BLaER1 (cell line): ENCODE measurements around the gene IL15.

ENCODE experiments used
- H3K27ac ChIP-seq: shearing (Covaris generic); formaldehyde crosslinking; 2 replicates; pipeline ENCODE4 v1.8.1; 2022
- H3K27me3 ChIP-seq: shearing (Covaris generic); formaldehyde crosslinking; 2 replicates; pipeline ENCODE4 v1.8.1; 2022
- H3K36me3 ChIP-seq: shearing (Covaris generic); formaldehyde crosslinking; 2 replicates; pipeline ENCODE4 v1.8.1; 2022
- H3K4me1 ChIP-seq: shearing (Covaris generic); formaldehyde crosslinking; 2 replicates; pipeline ENCODE4 v1.8.1; 2022
- H3K4me2 ChIP-seq: shearing (Covaris generic); formaldehyde crosslinking; 2 replicates; pipeline ENCODE4 v1.8.1; 2022
- H3K4me3 ChIP-seq: shearing (Covaris generic); formaldehyde crosslinking; 2 replicates; pipeline ENCODE4 v1.8.1; 2022
- H3K9ac ChIP-seq: shearing (Covaris generic); formaldehyde crosslinking; 2 replicates; pipeline ENCODE4 v1.8.1; 2022
- H3K9me3 ChIP-seq: shearing (Covaris generic); formaldehyde crosslinking; 2 replicates; pipeline ENCODE4 v1.8.1; 2022
- H4K20me1 ChIP-seq: shearing (Covaris generic); formaldehyde crosslinking; 2 replicates; pipeline ENCODE4 v1.8.1; 2022
- Cebpa-rat ChIP-seq: shearing (Covaris generic); IDR thresholded peaks from 2 replicates; pipeline ENCODE4 v1.8.1; 2022

The IL15 gene

GRCh38 chr4:141692081-141692480, 55.7 kb downstream of the IL15 start:
- no peaks in the 10 kb centered on the region for H4K20me1 ChIP-seq
- TF ChIP-seq Cebpa-rat = no peak
- no peak overlapping the region for H3K4me2 ChIP-seq
- H3K27ac ChIP-seq = no peak overlapping the region
- no peaks in the 10 kb centered on the region for H3K27me3 ChIP-seq
- H3K4me1 ChIP-seq = no peaks in the 10 kb centered on the region
- no peak overlapping the region for H3K9ac ChIP-seq
- H3K9me3 ChIP-seq = 0 out of 2 replicates have a peak, but pooled peaks cover 4% of the 10 kb centered on the region
- H3K4me3 ChIP-seq = no peak overlapping the region
- no peaks in the 10 kb centered on the region for H3K36me3 ChIP-seq

- Histone ChIP-seq H3K36me3 (no peaks in the 10 kb centered on the region), H3K4me3 (no peak overlapping the region), H3K4me2 (no peak overlapping the region), H4K20me1 (no peaks in the 10 kb centered on the region), H3K4me1 (no peaks in the 10 kb centered on the region), H3K9me3 (no peaks in the 10 kb centered on the region), H3K27me3 (no peaks in the 10 kb centered on the region), H3K9ac (no peak overlapping the region), H3K27ac (no peak overlapping the region)
- no peak for TF ChIP-seq Cebpa-rat
Measured at GRCh38 chr4:141697116-141697515, 60.7 kb downstream of the IL15 start.

- Histone ChIP-seq H3K4me1 (no peaks in the 10 kb centered on the region), H4K20me1 (no peaks in the 10 kb centered on the region), H3K27ac (no peak overlapping the region), H3K4me2 (no peak overlapping the region), H3K27me3 (no peaks in the 10 kb centered on the region), H3K9ac (no peak overlapping the region), H3K36me3 (no peaks in the 10 kb centered on the region), H3K4me3 (no peak overlapping the region), H3K9me3 (peaks cover 11% of the 10 kb centered on the region)
- no peak for TF ChIP-seq Cebpa-rat
Measured at GRCh38 chr4:141702472-141703182, 66.2 kb downstream of the IL15 start.

GRCh38 chr4:141703497-141703896, 67.1 kb downstream of the IL15 start:
- Histone ChIP-seq H4K20me1 (no peaks in the 10 kb centered on the region), H3K9me3 (peaks cover 17% of the 10 kb centered on the region), H3K4me2 (no peak overlapping the region), H3K9ac (no peak overlapping the region), H3K27me3 (no peaks in the 10 kb centered on the region), H3K27ac (no peak overlapping the region), H3K36me3 (no peaks in the 10 kb centered on the region), H3K4me1 (no peaks in the 10 kb centered on the region), H3K4me3 (no peak overlapping the region)
- TF ChIP-seq Cebpa-rat = no peak

- Histone ChIP-seq H3K4me2 (no peak overlapping the region), H3K36me3 (no peaks in the 10 kb centered on the region), H3K4me1 (no peaks in the 10 kb centered on the region), H3K27ac (no peak overlapping the region), H3K9ac (no peak overlapping the region), H3K4me3 (no peak overlapping the region), H3K27me3 (no peaks in the 10 kb centered on the region), H4K20me1 (no peaks in the 10 kb centered on the region), H3K9me3 (peaks cover 17% of the 10 kb centered on the region)
- no peak for TF ChIP-seq Cebpa-rat
Measured at GRCh38 chr4:141705048-141705746, 68.8 kb downstream of the IL15 start.

- H4K20me1 ChIP-seq = no peaks in the 10 kb centered on the region
- no peaks in the 10 kb centered on the region for H3K36me3 ChIP-seq
- H3K27ac ChIP-seq = no peak overlapping the region
- H3K9me3 ChIP-seq = peaks cover 17% of the 10 kb centered on the region
- TF ChIP-seq Cebpa-rat = no peak
- H3K4me2 ChIP-seq = no peak overlapping the region
- H3K27me3 ChIP-seq = no peaks in the 10 kb centered on the region
- H3K4me1 ChIP-seq = no peaks in the 10 kb centered on the region
- H3K9ac ChIP-seq = no peak overlapping the region
- H3K4me3 ChIP-seq = no peak overlapping the region
Measured at GRCh38 chr4:141705747-141706377, 69.5 kb downstream of the IL15 start.

- no peak overlapping the region for H3K27ac ChIP-seq
- no peak overlapping the region for H3K4me2 ChIP-seq
- no peak overlapping the region for H3K9ac ChIP-seq
- TF ChIP-seq Cebpa-rat = no peak
- H3K4me3 ChIP-seq = no peak overlapping the region
- H3K36me3 ChIP-seq = no peaks in the 10 kb centered on the region
- H4K20me1 ChIP-seq = no peaks in the 10 kb centered on the region
- no peaks in the 10 kb centered on the region for H3K27me3 ChIP-seq
- H3K9me3 ChIP-seq = peaks cover 17% of the 10 kb centered on the region
- no peaks in the 10 kb centered on the region for H3K4me1 ChIP-seq
Measured at GRCh38 chr4:141706445-141706844, 70.1 kb downstream of the IL15 start.

- Histone ChIP-seq H3K27ac (no peak overlapping the region), H3K4me3 (no peak overlapping the region), H3K27me3 (no peaks in the 10 kb centered on the region), H3K4me1 (no peaks in the 10 kb centered on the region), H4K20me1 (no peaks in the 10 kb centered on the region), H3K9me3 (peaks cover 17% of the 10 kb centered on the region), H3K9ac (no peak overlapping the region), H3K36me3 (no peaks in the 10 kb centered on the region), H3K4me2 (no peak overlapping the region)
- TF ChIP-seq Cebpa-rat = no peak
Measured at GRCh38 chr4:141711211-141711610, 74.8 kb downstream of the IL15 start.

GRCh38 chr4:141713185-141713584, 76.8 kb downstream of the IL15 start:
- H3K4me2 ChIP-seq = no peak overlapping the region
- H3K9me3 ChIP-seq = peaks cover under 1% of the 10 kb centered on the region; the same call in 1 of the 2 replicates
- no peaks in the 10 kb centered on the region for H3K27me3 ChIP-seq
- no peak for TF ChIP-seq Cebpa-rat
- no peak overlapping the region for H3K27ac ChIP-seq
- no peak overlapping the region for H3K4me3 ChIP-seq
- no peaks in the 10 kb centered on the region for H3K36me3 ChIP-seq
- no peaks in the 10 kb centered on the region for H4K20me1 ChIP-seq
- no peak overlapping the region for H3K9ac ChIP-seq
- H3K4me1 ChIP-seq = no peaks in the 10 kb centered on the region
